WTC11 (cell line): ENCODE measurements around the gene AOX1.

Experiments
- ATF3 ChIP-seq: sonication (generic); formaldehyde crosslinking; conservative IDR thresholded peaks from 2 replicates; pipeline ENCODE4 v1.8.1; 2022; ENCODE audit warnings: mild to moderate bottlenecking, missing genetic modification reagents
- CREM ChIP-seq: sonication (generic); formaldehyde crosslinking; IDR thresholded peaks from 2 replicates; pipeline ENCODE4 v1.8.1; 2022; ENCODE audit warnings: mild to moderate bottlenecking, missing genetic modification reagents, moderate library complexity
- SMAD4 ChIP-seq: sonication (generic); formaldehyde crosslinking; IDR thresholded peaks from 2 replicates; pipeline ENCODE4 v1.8.0; 2022; ENCODE audit warnings: mild to moderate bottlenecking, missing genetic modification reagents
- SP1 ChIP-seq: sonication (generic); formaldehyde crosslinking; conservative IDR thresholded peaks from 2 replicates; pipeline ENCODE4 v1.8.1; 2022; ENCODE audit warnings: missing genetic modification reagents
- TP53 ChIP-seq: sonication (generic); formaldehyde crosslinking; IDR thresholded peaks from 2 replicates; pipeline ENCODE4 v1.8.1; 2023; ENCODE audit warnings: mild to moderate bottlenecking, missing genetic modification reagents
- TF ChIP-seq, protein P1 (sequence below): fragments of 200-600 bp; IDR thresholded peaks from 2 replicates; pipeline ENCODE4 v1.8.0; 2022; ENCODE audit warnings: antibody characterized with exemption
- TF ChIP-seq, protein P2 (sequence below): sonication (generic); formaldehyde crosslinking; IDR thresholded peaks from 2 replicates; pipeline ENCODE4 v1.8.0; 2022; ENCODE audit warnings: mild to moderate bottlenecking, missing genetic modification reagents
- TF ChIP-seq, protein P3 (sequence below): sonication (generic); formaldehyde crosslinking; IDR thresholded peaks from 2 replicates; pipeline ENCODE4 v1.8.1; 2022; ENCODE audit warnings: low read depth, missing genetic modification reagents, borderline replicate concordance

DNA sequence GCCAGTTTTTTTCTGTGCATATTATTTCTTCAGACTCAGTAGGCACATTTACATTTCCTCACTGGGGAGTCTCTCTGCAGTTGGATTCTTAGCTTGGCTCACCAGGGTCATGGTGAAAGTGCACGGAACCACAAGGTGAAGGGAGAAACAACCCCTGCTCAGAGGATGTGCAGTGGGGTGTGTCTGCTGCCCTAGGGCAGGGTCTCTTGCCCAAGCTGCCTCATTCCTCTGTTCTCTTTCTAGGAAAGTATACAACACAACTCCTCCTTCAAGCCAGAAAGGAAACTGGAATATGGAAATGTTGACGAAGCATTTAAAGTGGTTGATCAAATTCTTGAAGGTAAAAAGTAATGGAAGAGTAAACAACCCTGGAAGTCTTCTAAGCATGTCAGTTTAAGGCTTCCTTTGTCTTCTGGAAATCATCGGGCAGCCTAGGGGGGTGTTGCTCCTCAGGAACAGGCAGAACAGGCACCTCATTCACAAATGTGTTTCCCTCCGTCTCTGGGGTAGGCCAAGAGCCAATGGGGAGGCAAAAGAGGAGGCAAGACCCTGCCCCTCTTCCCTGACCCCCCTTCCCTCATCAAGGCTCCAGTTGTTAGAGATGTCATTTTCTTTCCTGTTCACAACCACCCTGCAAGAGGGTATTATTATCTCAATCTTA, 41.4 kb downstream of the AOX1 start:
- TF ChIP-seq SP1 (CRISPR knock-in tag) (no peak), CREM (no peak), TP53 (CRISPR knock-in tag) (no peak), ATF3 (CRISPR knock-in tag) (no peak), SMAD4 (CRISPR knock-in tag) (no peak)
- TF ChIP-seq, protein P1, sequence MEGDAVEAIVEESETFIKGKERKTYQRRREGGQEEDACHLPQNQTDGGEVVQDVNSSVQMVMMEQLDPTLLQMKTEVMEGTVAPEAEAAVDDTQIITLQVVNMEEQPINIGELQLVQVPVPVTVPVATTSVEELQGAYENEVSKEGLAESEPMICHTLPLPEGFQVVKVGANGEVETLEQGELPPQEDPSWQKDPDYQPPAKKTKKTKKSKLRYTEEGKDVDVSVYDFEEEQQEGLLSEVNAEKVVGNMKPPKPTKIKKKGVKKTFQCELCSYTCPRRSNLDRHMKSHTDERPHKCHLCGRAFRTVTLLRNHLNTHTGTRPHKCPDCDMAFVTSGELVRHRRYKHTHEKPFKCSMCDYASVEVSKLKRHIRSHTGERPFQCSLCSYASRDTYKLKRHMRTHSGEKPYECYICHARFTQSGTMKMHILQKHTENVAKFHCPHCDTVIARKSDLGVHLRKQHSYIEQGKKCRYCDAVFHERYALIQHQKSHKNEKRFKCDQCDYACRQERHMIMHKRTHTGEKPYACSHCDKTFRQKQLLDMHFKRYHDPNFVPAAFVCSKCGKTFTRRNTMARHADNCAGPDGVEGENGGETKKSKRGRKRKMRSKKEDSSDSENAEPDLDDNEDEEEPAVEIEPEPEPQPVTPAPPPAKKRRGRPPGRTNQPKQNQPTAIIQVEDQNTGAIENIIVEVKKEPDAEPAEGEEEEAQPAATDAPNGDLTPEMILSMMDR: no peak
- TF ChIP-seq, protein P2, sequence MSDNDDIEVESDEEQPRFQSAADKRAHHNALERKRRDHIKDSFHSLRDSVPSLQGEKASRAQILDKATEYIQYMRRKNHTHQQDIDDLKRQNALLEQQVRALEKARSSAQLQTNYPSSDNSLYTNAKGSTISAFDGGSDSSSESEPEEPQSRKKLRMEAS (CRISPR knock-in tag): no peak
- TF ChIP-seq, protein P3, sequence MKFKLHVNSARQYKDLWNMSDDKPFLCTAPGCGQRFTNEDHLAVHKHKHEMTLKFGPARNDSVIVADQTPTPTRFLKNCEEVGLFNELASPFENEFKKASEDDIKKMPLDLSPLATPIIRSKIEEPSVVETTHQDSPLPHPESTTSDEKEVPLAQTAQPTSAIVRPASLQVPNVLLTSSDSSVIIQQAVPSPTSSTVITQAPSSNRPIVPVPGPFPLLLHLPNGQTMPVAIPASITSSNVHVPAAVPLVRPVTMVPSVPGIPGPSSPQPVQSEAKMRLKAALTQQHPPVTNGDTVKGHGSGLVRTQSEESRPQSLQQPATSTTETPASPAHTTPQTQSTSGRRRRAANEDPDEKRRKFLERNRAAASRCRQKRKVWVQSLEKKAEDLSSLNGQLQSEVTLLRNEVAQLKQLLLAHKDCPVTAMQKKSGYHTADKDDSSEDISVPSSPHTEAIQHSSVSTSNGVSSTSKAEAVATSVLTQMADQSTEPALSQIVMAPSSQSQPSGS: no peak
